SH-SY5Y (cell line): ENCODE measurements around the gene SERPINA6.

ENCODE experiments used
- GATA2 ChIP-seq: IDR thresholded peaks from 2 replicates; pipeline ENCODE4 v1.6.1; 2011; ENCODE audit warnings: mild to moderate bottlenecking, low read depth, low read length
- GATA3 ChIP-seq: IDR thresholded peaks from 2 replicates; pipeline ENCODE4 v1.6.1; 2011; ENCODE audit warnings: low read depth, mild to moderate bottlenecking, low read length, moderate library complexity

DNA sequence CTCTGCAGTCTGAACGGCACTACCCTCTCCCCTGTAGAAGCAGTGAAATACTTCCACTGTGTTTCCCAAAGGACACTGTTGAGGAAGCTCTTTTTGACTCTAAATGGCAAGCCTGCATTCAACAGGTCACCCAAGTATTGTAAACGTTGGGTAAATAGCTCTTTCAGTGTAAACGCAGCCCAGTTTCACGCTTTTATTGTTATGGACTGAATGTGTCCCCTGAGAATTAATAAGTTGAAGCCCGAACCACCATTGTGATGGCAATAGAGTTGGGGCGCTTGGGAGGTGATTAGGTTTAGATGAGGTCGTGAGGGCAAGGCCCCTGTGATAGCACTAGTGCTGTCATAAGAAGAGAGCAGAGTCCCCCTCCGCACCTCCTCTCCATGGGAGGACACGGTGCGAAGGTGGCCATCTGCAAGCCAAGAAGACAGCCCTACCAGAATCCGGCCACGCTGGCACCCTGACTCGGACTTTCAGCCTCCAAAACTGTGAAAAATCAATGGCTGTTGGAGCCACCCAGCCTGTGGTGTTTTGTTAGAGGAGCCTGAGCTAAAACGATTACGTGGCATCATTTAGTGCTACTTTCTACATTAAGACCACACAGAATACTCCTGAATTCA lies 31.1 kb downstream of the SERPINA6 start:
- TF ChIP-seq GATA3 = no peak
- TF ChIP-seq GATA2 = no peak
